HG03097 (cell line): ENCODE results near the gene OR5AR1.
"Not testable (repeated sequence)": the region's sequence is repeated elsewhere in the genome, so short reads cannot be mapped to it uniquely, and the experiment has no call there.

ENCODE experiments used
- ATAC-seq: cut with Tn5 transposase; IDR thresholded peaks from one replicate; pipeline ENCODE4 v1.9.1; 2021; ENCODE audit not compliant: unreplicated experiment, low FRiP score

Gene OR5AR1

DNA sequence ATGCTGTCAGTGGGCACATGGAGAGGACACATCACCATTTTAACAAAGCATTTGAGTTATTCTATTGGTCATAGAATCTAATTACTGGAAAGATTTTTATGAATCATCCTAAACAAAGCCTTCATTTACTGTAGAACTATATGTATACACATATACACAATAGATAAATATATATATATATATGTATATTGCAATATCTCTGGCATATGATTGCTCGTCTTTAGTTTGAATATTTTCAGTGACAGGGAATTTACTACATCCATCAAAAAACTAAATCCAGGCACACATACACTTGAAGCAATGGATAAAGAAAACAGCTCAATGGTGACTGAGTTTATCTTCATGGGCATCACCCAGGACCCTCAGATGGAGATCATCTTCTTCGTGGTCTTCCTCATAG lies at the start of gene OR5AR1:
TSS of gene OR5AR1 (plus strand) at position 301 of the 400 bp plus-strand sequence. CDS start at position 301, 0 bp downstream.
- ATAC-seq, result no peak

DNA sequence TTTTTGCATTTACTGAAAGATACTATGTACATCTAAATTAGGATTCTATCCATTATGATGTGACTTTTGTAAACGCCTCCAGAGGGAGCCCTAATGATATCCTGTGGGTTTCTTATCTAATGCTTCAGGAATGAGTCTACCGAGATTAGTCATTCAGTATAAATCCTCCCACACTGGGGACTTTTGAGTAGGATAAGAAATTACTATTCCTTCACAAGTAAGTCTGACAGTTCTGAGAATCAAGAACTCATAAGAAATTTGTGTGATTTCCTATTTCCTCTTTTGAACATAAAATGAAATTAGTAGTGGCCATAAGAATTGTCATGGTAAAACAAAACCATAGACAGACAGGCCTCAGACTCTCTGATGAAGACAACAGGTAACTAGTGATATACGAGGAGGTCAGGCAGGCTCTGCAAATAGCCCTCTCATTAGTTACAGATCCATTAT lies 38.8 kb upstream of the OR5AR1 start:
- no peak for ATAC-seq

DNA sequence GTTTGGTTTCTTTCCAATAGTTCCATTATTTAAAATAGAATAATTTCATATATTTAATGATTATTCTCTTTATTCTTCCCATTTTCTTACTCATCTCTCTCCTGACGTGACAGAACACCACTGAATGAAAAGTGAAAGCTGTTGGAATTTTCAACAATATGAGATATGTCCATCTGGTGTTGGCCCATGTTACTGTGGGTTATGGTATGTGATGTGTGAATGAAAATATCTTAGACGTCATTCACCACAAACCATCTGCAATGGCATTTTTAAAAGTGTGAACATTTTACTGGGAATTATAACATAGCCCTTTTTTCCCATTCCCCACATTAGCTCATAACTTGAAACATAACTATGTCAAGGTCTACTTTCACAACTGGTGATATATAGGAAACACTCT lies 37.5 kb upstream of the OR5AR1 start:
- no peak for ATAC-seq

DNA sequence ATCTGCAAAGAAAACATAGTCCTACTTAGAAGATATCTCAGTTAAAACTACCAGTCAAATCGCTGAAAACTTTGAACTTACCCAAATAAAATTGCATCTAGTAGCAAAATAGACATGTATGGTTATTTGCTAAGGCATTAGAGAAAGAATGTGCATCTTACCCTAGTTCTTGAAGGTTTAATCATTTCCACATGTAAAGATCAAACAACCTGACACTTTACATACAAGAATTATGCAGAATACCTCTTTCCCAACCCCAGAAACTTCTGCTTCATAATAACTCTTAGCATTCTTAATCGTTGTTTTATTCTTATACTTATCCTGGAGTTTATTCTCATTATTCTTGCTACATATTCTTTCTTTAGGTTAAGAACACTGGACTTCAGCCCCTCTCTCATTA lies 31.2 kb upstream of the OR5AR1 start:
- ATAC-seq, result no peak

DNA sequence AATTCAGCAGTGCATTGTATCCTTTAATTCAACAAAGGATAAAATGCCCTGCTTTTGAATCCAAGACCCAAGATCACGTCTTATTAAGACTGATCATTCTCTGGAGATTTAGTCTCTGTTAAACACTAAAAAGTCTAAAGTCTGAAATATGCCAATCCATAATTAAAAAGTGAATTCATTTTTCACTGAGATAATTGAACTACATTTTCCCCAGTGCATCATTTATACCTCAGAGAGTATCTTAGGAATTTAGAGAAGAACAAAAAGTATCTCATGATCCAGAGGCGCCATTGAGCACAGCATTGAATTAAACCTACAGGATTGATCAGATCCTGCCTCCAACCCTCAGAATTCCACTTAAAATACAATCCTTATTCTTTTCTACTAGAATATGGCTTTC lies 26.6 kb upstream of the OR5AR1 start:
- no peak for ATAC-seq

DNA sequence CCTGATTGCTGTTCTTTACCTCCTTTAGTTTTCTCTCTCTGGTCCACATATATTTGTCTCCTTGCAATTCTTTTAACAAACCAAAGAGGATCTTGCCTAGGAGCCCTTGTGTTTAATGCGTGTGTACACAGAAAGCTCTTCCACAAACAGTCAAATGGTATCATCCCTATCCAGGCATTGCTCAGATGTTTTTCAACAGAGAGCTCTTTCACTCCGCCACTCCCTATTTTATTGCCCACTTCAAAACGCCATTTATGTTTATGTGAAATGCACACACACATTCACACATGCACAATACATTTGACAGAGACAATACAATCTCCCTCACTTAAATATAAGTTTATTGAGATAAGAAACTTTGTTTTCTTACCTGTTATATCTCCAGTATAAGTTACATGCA lies 26.0 kb upstream of the OR5AR1 start:
- no peak for ATAC-seq

DNA sequence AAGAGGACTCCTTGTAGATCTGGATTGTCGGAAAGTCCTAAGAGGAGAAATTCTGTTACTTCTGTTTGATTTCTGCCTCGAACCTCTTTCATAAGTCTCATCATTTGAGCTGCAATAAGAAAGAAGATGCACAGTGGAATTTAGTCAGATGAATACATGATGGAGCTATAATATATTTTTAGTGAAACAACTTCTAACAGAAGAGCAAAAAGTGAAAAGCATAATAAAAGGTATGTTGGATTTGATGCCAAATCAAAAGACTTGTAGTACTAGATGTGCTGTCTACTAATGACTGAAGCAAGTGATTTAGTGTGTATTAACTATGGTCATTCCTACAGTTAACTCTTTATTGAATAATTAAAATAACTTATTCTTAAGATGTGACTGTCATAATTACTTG lies 21.1 kb upstream of the OR5AR1 start, which contains the start of gene OR5AP2:
TSS of gene OR5AP2 (minus strand) at position 101 of the 400 bp plus-strand sequence. CDS start at position 101, 0 bp downstream.
- no peak for ATAC-seq

DNA sequence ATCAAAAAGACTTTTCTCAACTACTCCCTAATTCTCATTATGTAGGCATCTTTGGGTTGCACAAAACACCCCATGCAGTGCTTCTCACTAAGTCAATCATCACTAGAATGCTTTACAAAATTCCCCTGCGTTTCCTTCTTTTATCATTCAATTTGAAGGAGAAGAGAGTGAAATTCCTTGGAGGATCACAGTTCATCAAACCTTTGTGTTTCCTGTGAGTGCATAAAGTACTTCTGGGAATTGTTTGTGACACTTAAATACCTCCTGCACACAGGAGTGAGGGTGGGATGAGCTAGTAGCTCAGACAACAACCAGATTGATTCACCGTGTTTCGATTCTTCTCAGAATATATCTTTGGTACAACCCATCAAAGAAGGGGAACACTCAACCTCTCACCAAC lies 3.7 kb upstream of the OR5AR1 start:
- no peak for ATAC-seq

DNA sequence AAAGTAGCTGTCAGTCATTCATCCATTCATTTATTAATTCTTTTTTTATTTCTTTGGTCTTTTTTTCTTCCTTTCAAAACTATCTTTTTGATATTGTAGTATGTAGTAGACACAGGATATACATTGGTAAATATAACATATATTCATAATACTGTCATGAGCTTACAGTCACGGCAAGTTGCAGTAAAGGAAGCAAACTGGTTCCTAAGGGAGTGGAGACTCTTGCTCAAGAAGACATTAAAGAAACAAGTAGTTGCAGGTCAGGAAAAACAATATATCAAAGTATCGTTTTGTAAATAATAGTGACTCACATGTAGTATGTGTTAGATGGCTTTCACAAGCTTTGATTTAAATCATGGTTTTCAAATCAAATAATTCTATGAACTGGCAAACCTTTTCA lies 7.5 kb downstream of the OR5AR1 start:
- ATAC-seq, result no peak

DNA sequence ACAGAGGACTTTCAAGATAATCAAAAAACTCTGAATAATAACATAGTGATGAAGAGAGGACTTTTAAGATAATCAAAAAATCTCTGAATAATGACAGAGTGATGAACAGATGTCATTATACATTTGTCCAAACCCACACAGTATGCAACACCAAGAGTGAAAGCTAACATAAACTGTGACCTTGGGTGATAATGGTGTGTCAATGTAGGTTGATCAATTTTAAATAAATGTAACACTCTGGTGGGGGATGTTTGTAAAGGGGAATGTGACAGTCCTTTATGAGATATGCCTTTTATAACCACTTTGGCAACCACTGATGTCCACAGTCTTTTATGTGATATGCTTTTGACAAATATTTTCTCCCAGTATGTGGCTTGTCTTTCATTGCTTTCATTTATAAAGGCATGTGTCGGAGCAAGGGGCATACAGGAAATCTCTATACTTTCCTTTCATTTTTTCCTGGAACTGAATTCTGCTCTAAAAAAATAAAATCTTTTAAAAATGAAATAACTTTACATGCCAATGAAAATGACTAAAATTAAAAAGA lies 25.1 kb downstream of the OR5AR1 start:
- ATAC-seq, result no peak

DNA sequence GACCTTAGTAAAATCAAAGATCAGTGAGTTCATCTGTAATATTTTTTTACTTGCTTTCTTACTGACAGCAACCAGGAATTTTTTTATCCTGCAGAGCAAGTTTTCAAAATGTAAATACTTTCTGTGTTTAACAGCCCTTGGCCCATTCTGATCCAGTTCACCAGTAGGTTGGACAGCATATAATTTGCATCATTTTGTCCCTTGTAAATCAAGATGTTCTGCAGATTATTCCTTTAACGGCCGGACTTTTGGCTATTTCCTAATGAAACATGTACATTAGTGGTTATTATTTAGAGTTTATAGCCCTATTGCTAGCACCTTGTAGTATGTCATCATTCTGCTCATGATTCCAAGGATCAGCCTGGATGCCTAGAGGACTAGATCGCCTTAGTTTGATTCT lies 27.7 kb downstream of the OR5AR1 start:
- not testable (repeated sequence) for ATAC-seq

DNA sequence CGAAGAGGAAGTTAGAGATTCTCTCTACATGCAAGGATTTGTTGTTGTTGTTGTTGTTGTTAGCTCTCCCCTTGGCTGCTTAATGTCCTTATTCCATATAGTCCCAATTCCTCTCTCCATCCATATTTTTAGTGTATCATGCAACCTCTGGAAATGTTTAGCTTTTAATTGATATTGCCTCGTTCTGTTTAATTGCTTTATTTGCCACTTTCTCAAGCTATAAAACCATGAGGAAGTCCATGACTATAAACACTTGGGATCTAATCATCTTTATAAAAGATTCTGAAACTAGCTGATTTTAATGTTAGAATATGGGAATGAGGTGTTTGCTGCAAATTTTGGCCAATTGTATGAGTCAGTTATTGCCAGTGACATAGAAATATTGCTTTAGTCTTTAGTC lies 29.9 kb downstream of the OR5AR1 start:
- ATAC-seq, result no peak

DNA sequence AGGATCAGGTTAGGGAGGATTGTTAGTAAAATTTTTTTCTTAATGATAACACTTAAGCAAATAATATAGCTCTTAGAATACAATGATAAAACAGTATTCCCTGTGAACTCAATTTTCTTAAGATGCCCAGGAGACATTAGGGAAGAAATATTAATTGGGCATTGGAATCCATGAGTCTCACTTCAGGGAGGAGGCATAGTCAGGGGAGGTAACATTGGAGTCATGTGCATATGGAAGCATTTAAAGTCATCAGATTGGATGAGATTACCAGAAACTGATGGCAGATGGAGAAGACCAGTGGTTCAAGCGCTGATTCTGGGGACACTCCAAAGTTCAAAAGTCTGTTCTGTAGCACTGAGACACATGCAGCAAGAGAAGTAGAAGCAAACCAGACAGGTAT lies 35.3 kb downstream of the OR5AR1 start, which contains the start of gene OR9G1:
TSS of gene OR9G1 (plus strand) at position 301 of the 400 bp plus-strand sequence. CDS start 1,293 bp downstream, outside the sequence.
- ATAC-seq, result no peak

DNA sequence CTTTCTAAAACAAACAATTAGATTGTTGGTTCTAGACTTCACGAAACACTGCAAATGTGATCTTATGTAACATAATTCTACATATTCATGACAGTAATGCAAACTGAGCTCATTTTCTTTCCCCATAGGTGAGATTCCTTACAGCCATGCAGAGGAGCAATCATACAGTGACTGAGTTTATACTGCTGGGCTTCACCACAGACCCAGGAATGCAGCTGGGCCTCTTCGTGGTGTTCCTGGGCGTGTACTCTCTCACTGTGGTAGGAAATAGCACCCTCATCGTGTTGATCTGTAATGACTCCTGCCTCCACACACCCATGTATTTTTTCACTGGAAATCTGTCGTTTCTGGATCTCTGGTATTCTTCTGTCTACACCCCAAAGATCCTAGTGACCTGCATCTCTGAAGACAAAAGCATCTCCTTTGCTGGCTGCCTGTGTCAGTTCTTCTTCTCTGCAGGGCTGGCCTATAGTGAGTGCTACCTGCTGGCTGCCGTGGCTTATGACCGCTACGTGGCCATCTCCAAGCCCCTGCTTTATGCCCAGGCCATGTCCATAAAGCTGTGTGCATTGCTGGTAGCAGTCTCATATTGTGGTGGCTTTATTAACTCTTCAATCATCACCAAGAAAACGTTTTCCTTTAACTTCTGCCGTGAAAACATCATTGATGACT lies 36.9 kb downstream of the OR5AR1 start:
- ATAC-seq, result no peak

DNA sequence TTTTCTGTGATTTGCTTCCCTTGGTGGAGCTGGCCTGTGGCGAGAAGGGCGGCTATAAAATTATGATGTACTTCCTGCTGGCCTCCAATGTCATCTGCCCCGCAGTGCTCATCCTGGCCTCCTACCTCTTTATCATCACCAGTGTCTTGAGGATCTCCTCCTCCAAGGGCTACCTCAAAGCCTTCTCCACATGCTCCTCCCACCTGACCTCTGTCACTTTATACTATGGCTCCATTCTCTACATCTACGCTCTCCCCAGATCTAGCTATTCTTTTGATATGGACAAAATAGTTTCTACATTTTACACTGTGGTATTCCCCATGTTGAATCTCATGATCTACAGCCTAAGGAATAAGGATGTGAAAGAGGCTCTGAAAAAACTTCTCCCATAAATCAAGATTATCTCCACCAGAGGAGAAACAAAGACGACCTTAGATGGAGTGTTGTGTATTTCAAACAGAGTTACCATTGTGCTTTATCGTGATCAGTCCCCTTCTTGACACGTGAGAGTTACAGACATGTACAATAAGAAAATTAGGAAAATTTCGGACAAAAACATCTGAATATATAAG lies 37.5 kb downstream of the OR5AR1 start:
- ATAC-seq, result no peak

DNA sequence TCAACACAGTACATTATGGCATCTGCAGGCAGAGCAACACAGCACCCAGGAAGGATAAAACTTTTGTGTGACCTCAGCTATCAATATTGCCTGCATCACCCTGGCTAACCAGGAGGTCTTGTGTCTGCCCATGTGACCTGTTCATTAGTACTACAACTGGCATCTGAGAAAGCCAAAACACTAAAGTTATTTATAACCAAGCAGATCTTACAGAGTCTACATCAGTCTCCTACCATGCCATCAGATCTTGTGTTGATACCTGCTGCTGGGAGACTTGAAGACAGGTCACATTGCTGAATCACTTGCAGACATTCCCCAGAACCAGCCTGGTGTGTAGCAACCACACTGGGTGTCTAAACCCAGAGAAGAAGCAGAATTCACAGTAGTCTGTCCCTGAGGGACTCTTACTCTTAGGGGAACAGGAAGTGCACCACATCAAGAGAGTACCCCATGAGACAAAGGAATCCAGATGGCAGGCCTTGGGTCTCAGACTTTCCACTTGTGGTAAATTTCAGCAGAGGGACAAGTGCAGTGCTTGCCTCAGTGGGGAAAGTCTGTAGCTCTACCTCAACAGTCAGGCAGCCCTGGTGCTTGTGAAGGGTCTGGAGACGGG lies 42.4 kb downstream of the OR5AR1 start:
- no peak for ATAC-seq

DNA sequence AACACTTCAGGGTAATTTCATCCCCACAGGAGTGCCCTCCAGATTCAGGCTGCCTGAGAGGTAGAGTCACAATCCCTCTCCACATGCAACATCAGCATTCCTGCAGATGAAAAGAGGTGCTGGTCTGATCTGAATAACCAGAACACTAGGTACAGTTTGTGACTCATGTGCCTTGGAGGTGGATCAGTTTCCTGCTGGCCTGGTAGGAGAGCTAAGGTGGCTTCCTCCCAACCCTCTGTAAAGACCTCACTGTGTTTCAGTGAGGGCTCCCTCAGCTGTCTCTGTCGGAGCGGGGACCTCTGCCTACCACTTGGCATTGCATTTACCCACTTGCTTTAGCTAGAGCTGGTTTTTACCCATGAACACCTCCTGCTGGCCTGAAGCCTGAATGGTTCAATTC lies 43.0 kb downstream of the OR5AR1 start:
- no peak for ATAC-seq

DNA sequence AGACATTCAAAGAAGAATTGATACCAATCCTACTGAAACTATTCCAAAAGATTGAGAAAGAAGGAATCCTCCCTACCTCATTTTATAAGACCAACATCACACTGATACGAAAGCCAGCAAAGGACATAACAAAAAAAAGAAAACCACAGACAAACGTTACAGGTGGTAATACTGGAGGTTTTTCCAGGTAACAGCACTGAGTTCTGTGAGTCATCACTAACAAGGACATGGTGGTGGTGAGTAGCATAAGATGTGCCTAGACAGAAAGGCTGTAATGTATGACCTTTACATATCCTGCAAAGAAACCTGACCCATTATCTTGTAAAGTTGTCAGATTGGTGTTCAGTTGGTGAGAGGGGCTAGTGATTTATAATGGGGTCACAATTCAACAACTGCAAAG lies 50.7 kb downstream of the OR5AR1 start:
- ATAC-seq, result no peak
